Neural cell (in vitro differentiated cells): ENCODE data around the gene ENOX1. TPM values are rescaled to one million over a fixed set of nuclear protein-coding genes. Genes with fewer than 3 reads are reported as not detected.

Source experiments
- H2AFZ ChIP-seq: fragments of 200-600, 300-800 bp; sonication (generic), shearing (Covaris generic); 2 replicates; pipeline ENCODE4 v1.6.0; 2014; ENCODE audit warnings: low read depth, mild to moderate bottlenecking, antibody characterized with exemption, low read length, moderate library complexity
- H3F3A ChIP-seq: fragments of 200-600 bp; shearing (Covaris generic); 2 replicates; pipeline ENCODE4 v1.6.1; 2016; ENCODE audit warnings: mild to moderate bottlenecking, moderate library complexity, mixed read lengths, antibody characterized with exemption, low read length; ENCODE audit not compliant: insufficient read depth, poor library complexity, severe bottlenecking
- H3K27ac ChIP-seq: fragments of 200-600, 300-800 bp; sonication (generic), shearing (Covaris generic); 2 replicates; pipeline ENCODE4 v1.5.1; 2014; ENCODE audit warnings: mild to moderate bottlenecking, low read length, moderate library complexity
- H3K27me3 ChIP-seq: fragments of 300-800, 200-600 bp; sonication (generic), shearing (Covaris generic); 2 replicates; pipeline ENCODE4 v1.6.0; 2014; ENCODE audit warnings: mild to moderate bottlenecking, low read depth, low read length, moderate library complexity; ENCODE audit not compliant: insufficient read depth
- H3K36me3 ChIP-seq: fragments of 300-800, 200-600 bp; sonication (generic), shearing (Covaris generic); 2 replicates; pipeline ENCODE4 v1.5.1; 2014; ENCODE audit warnings: mild to moderate bottlenecking, antibody characterized with exemption, low read length, moderate library complexity; ENCODE audit not compliant: insufficient read depth
- H3K4me2 ChIP-seq: fragments of 300-800, 200-600 bp; sonication (generic), shearing (Covaris generic); 2 replicates; pipeline ENCODE4 v1.6.0; 2014; ENCODE audit warnings: mild to moderate bottlenecking, low read length
- H3K4me3 ChIP-seq: fragments of 300-800, 200-600 bp; sonication (generic), shearing (Covaris generic); 2 replicates; pipeline ENCODE4 v1.5.1; 2014; ENCODE audit warnings: mild to moderate bottlenecking, low read length, moderate library complexity
- H3K79me2 ChIP-seq: fragments of 200-600 bp; shearing (Covaris generic); replicated peaks from 2 replicates; pipeline ENCODE4 v1.6.0; 2014; ENCODE audit warnings: mild to moderate bottlenecking, low read length, moderate library complexity; ENCODE audit not compliant: insufficient read depth
- H3K9ac ChIP-seq: fragments of 300-800, 200-600 bp; sonication (generic), shearing (Covaris generic); 2 replicates; pipeline ENCODE4 v1.6.1; 2016; ENCODE audit warnings: mild to moderate bottlenecking, low read length, mixed read lengths
- H3K9me2 ChIP-seq: fragments of 200-600 bp; shearing (Covaris generic); 2 replicates; pipeline ENCODE4 v1.6.1; 2016; ENCODE audit warnings: mild to moderate bottlenecking, low read length, mixed read lengths; ENCODE audit not compliant: insufficient read depth
- H3K9me3 ChIP-seq: fragments of 200-600, 300-800 bp; sonication (generic), shearing (Covaris generic); 2 replicates; pipeline ENCODE4 v1.6.1; 2016; ENCODE audit warnings: mild to moderate bottlenecking, mixed run types, low read length, moderate library complexity, mixed read lengths
- H4K20me1 ChIP-seq: fragments of 200-600 bp; shearing (Covaris generic); 2 replicates; pipeline ENCODE4 v1.6.1; 2016; ENCODE audit warnings: mild to moderate bottlenecking, mixed run types; ENCODE audit not compliant: insufficient read depth
- EP300 ChIP-seq: fragments of 450-650 bp; conservative IDR thresholded peaks from 2 replicates; pipeline ENCODE4 v1.6.1; 2014; ENCODE audit warnings: antibody characterized with exemption, mild to moderate bottlenecking, moderate library complexity; ENCODE audit not compliant: poor library complexity, severe bottlenecking
- EZH2 ChIP-seq: fragments of 200-600, 300-800 bp; shearing (Covaris generic), sonication (generic); IDR thresholded peaks from 2 replicates; pipeline ENCODE4 v1.6.1; 2014; ENCODE audit warnings: antibody characterized with exemption, low read length, borderline replicate concordance, mild to moderate bottlenecking; ENCODE audit not compliant: insufficient read depth, poor library complexity, severe bottlenecking
- MXI1 ChIP-seq: fragments of 450-650 bp; conservative IDR thresholded peaks from 2 replicates; pipeline ENCODE4 v1.6.1; 2014; ENCODE audit warnings: antibody characterized with exemption, mild to moderate bottlenecking; ENCODE audit not compliant: poor library complexity, severe bottlenecking
- POLR2AphosphoS5 ChIP-seq: IDR thresholded peaks from 2 replicates; pipeline ENCODE4 v1.6.1; 2012
- RAD21 ChIP-seq: fragments of 450-650 bp; conservative IDR thresholded peaks from 2 replicates; pipeline ENCODE4 v1.6.1; 2014; ENCODE audit warnings: antibody characterized with exemption, mild to moderate bottlenecking, moderate library complexity
- SMC3 ChIP-seq: fragments of 450-650 bp; conservative IDR thresholded peaks from 2 replicates; pipeline ENCODE4 v1.6.1; 2014; ENCODE audit warnings: antibody characterized with exemption, mild to moderate bottlenecking, moderate library complexity; ENCODE audit not compliant: poor library complexity
- TAF1 ChIP-seq: IDR thresholded peaks from 2 replicates; pipeline ENCODE4 v1.6.1; 2012; ENCODE audit warnings: low read depth
- polyA plus RNA-seq: library from polyadenylated mRNA; depleted of rRNA; stranded (reverse); fragments of >200 nt; gene quantifications from 2 replicates; pipeline ENCODE4 v1.2.3, GENCODE V29; 2014
- TF ChIP-seq, protein P1 (sequence below): fragments of 450-650 bp; IDR thresholded peaks from 2 replicates; pipeline ENCODE4 v1.5.1; 2014; ENCODE audit warnings: antibody characterized with exemption, mild to moderate bottlenecking, moderate library complexity; ENCODE audit not compliant: poor library complexity, severe bottlenecking
- TF ChIP-seq, protein P2 (sequence below): IDR thresholded peaks from 2 replicates; pipeline ENCODE4 v1.6.1; 2012; ENCODE audit warnings: borderline replicate concordance

Gene ENOX1
- polyA plus RNA-seq, 1 donor from 2014 or later: 42.6 TPM

DNA sequence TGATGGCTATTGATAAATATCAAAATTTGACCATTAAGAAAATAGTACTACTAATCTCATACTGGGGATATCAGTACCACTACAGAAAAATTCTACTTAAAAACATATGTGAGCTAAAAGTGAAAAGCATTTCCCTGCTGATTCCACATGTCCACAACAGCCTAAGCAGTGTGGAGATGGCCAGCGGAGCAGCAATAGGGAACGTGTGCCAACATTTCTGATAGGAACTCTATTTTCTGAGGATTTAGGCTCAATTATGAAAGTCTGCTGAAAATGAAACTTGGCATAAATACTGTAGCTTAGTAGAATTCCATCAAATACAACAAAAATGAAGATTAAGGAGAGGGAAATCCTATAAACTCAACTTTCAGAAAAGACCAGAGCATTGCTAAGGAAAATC is 311.6 kb downstream of the ENOX1 start:
- H3K27ac ChIP-seq: no peak overlapping the region
- peaks cover 3% of the 10 kb centered on the region for H3K36me3 ChIP-seq
- H3K4me3 ChIP-seq: no peak overlapping the region
- H3K9me3 ChIP-seq: no peaks in the 10 kb centered on the region
- H3K9ac ChIP-seq: no peak overlapping the region
- no peak overlapping the region for H2AFZ ChIP-seq
- no peaks in the 10 kb centered on the region for H3K9me2 ChIP-seq
- TF ChIP-seq TAF1: no peak
- TF ChIP-seq, protein P1, sequence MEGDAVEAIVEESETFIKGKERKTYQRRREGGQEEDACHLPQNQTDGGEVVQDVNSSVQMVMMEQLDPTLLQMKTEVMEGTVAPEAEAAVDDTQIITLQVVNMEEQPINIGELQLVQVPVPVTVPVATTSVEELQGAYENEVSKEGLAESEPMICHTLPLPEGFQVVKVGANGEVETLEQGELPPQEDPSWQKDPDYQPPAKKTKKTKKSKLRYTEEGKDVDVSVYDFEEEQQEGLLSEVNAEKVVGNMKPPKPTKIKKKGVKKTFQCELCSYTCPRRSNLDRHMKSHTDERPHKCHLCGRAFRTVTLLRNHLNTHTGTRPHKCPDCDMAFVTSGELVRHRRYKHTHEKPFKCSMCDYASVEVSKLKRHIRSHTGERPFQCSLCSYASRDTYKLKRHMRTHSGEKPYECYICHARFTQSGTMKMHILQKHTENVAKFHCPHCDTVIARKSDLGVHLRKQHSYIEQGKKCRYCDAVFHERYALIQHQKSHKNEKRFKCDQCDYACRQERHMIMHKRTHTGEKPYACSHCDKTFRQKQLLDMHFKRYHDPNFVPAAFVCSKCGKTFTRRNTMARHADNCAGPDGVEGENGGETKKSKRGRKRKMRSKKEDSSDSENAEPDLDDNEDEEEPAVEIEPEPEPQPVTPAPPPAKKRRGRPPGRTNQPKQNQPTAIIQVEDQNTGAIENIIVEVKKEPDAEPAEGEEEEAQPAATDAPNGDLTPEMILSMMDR: no peak
- no peak for TF ChIP-seq EP300
- TF ChIP-seq MXI1: no peak
- no peak for TF ChIP-seq RAD21
- TF ChIP-seq, protein P2, sequence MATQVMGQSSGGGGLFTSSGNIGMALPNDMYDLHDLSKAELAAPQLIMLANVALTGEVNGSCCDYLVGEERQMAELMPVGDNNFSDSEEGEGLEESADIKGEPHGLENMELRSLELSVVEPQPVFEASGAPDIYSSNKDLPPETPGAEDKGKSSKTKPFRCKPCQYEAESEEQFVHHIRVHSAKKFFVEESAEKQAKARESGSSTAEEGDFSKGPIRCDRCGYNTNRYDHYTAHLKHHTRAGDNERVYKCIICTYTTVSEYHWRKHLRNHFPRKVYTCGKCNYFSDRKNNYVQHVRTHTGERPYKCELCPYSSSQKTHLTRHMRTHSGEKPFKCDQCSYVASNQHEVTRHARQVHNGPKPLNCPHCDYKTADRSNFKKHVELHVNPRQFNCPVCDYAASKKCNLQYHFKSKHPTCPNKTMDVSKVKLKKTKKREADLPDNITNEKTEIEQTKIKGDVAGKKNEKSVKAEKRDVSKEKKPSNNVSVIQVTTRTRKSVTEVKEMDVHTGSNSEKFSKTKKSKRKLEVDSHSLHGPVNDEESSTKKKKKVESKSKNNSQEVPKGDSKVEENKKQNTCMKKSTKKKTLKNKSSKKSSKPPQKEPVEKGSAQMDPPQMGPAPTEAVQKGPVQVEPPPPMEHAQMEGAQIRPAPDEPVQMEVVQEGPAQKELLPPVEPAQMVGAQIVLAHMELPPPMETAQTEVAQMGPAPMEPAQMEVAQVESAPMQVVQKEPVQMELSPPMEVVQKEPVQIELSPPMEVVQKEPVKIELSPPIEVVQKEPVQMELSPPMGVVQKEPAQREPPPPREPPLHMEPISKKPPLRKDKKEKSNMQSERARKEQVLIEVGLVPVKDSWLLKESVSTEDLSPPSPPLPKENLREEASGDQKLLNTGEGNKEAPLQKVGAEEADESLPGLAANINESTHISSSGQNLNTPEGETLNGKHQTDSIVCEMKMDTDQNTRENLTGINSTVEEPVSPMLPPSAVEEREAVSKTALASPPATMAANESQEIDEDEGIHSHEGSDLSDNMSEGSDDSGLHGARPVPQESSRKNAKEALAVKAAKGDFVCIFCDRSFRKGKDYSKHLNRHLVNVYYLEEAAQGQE: no peak
- no peak for TF ChIP-seq EZH2
- no peak for TF ChIP-seq SMC3
- TF ChIP-seq POLR2AphosphoS5: no peak
- no peaks in the 10 kb centered on the region for H4K20me1 ChIP-seq
- H3K27me3 ChIP-seq: no peaks in the 10 kb centered on the region
- no peaks in the 10 kb centered on the region for H3K79me2 ChIP-seq
- no peak overlapping the region for H3K4me2 ChIP-seq
- H3F3A ChIP-seq: no peaks in the 10 kb centered on the region

DNA sequence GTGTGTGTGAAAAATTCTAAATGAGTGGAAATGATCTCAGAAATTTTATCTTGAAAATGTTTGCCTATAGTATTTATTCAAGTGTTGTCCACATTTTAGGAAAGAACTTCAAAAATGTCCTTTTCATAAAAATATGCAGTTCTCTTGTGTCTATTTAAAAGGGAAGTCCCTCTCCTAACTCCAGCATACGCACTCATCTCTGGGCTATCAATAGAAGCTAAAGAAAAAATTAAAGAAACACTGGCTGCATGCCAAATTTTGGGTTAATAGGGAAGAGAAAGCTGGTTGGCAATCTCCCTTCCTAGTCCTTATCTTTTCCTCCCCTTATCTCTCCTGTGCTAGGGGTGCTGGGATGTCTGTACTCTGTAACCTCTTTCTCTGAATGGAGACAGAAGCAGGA is 313.3 kb downstream of the ENOX1 start:
- Histone ChIP-seq H3K79me2 (no peaks in the 10 kb centered on the region), H3F3A (no peaks in the 10 kb centered on the region), H3K9ac (no peak overlapping the region), H3K27ac (no peak overlapping the region), H3K4me3 (no peak overlapping the region), H3K9me3 (no peaks in the 10 kb centered on the region), H2AFZ (no peak overlapping the region), H3K9me2 (no peaks in the 10 kb centered on the region), H3K4me2 (no peak overlapping the region), H3K27me3 (no peaks in the 10 kb centered on the region), H4K20me1 (no peaks in the 10 kb centered on the region), H3K36me3 (no peaks in the 10 kb centered on the region)
- TF ChIP-seq, protein P1: no peak
- TF ChIP-seq TAF1 (no peak), RAD21 (no peak), EP300 (no peak), SMC3 (no peak), MXI1 (no peak), POLR2AphosphoS5 (no peak), EZH2 (no peak)
- TF ChIP-seq, protein P2: no peak
